Stimulated activated CD4-positive, alpha-beta T cell treated with anti-CD3 and anti-CD28 coated beads, Interleukin-15, amount 100 ng/mL, for 1 hour (primary cell): ENCODE measurements around the gene KRTAP21-3.
"Not testable (repeated sequence)": the region's sequence is repeated elsewhere in the genome, so short reads cannot be mapped to it uniquely, and the experiment has no call there.

Experiments used
- DNase-seq, 2 donors: peaks; one replicate each; pipeline ENCODE4 v3.0.0-alpha.2; 2020; ENCODE audit warnings: low read depth in 1 of 2, low spot score in 1 of 2

The KRTAP21-3 gene

GRCh38 chr21:30718239-30718909 lies at the start of gene KRTAP21-3:
Gene KRTAP21-3, minus strand, starts transcription at chr21:30718777. Its CDS starts 18 bp downstream, at chr21:30718759.
- no peak for DNase-seq

GRCh38 chr21:30760776-30761175 lies 42.2 kb upstream of the KRTAP21-3 start:
- no peak for DNase-seq

GRCh38 chr21:30758306-30758705 lies 39.7 kb upstream of the KRTAP21-3 start:
- DNase-seq, result no peak

GRCh38 chr21:30755328-30755727 lies 36.8 kb upstream of the KRTAP21-3 start, which contains the start of gene KRTAP21-1:
Gene KRTAP21-1, minus strand, starts transcription at chr21:30755428. Its CDS starts 50 bp downstream, at chr21:30755378.
- not testable (repeated sequence) for DNase-seq

- DNase-seq, result no peak
Measured at GRCh38 chr21:30747159-30747558, 28.6 kb upstream of the KRTAP21-3 start, which contains the start of gene KRTAP21-2. Gene KRTAP21-2, minus strand, starts transcription at chr21:30747259. Its CDS starts 57 bp downstream, at chr21:30747202.

- DNase-seq, result no peak
Measured at GRCh38 chr21:30740462-30740861, 21.9 kb upstream of the KRTAP21-3 start.

- no peak for DNase-seq
Measured at GRCh38 chr21:30733026-30733425, 14.4 kb upstream of the KRTAP21-3 start.

GRCh38 chr21:30726726-30727125 lies 8.1 kb upstream of the KRTAP21-3 start:
- DNase-seq, result no peak

GRCh38 chr21:30719401-30719800 lies 824 bp upstream of the KRTAP21-3 start:
- DNase-seq, result no peak

- no peak for DNase-seq
Measured at GRCh38 chr21:30717105-30717504, 1.5 kb downstream of the KRTAP21-3 start.

- DNase-seq, result no peak
Measured at GRCh38 chr21:30714946-30715345, 3.6 kb downstream of the KRTAP21-3 start.

GRCh38 chr21:30714456-30714855 lies 4.1 kb downstream of the KRTAP21-3 start:
- no peak for DNase-seq

- no peak for DNase-seq
Measured at GRCh38 chr21:30713766-30714165, 4.8 kb downstream of the KRTAP21-3 start.

- DNase-seq, result no peak
Measured at GRCh38 chr21:30710499-30710898, 8.1 kb downstream of the KRTAP21-3 start.

GRCh38 chr21:30707409-30707808 lies 11.2 kb downstream of the KRTAP21-3 start:
- DNase-seq, result no peak

- DNase-seq, result no peak
Measured at GRCh38 chr21:30695956-30696355, 22.6 kb downstream of the KRTAP21-3 start.

- DNase-seq, result no peak
Measured at GRCh38 chr21:30689822-30690221, 28.8 kb downstream of the KRTAP21-3 start.

GRCh38 chr21:30684506-30684905 lies 34.1 kb downstream of the KRTAP21-3 start:
- no peak for DNase-seq

- DNase-seq, result no peak
Measured at GRCh38 chr21:30680586-30680985, 38.0 kb downstream of the KRTAP21-3 start.

GRCh38 chr21:30676737-30677136 lies 41.8 kb downstream of the KRTAP21-3 start:
- DNase-seq, result no peak

GRCh38 chr21:30674312-30674711 lies 44.3 kb downstream of the KRTAP21-3 start:
- no peak for DNase-seq

GRCh38 chr21:30672985-30673650 lies 45.5 kb downstream of the KRTAP21-3 start:
- DNase-seq, result no peak
